HG03135 (cell line): Measurements from ENCODE around the gene ARAP1.

Experiments
- ATAC-seq: cut with Tn5 transposase; IDR thresholded peaks from one replicate; pipeline ENCODE4 v1.9.1; 2021; ENCODE audit warnings: mild to moderate bottlenecking, moderate library complexity; ENCODE audit not compliant: unreplicated experiment

ARAP1 gene

GRCh38 chr11:72744474-72744873 is 7.7 kb downstream of the ARAP1 start:
- no peak for ATAC-seq

DNA sequence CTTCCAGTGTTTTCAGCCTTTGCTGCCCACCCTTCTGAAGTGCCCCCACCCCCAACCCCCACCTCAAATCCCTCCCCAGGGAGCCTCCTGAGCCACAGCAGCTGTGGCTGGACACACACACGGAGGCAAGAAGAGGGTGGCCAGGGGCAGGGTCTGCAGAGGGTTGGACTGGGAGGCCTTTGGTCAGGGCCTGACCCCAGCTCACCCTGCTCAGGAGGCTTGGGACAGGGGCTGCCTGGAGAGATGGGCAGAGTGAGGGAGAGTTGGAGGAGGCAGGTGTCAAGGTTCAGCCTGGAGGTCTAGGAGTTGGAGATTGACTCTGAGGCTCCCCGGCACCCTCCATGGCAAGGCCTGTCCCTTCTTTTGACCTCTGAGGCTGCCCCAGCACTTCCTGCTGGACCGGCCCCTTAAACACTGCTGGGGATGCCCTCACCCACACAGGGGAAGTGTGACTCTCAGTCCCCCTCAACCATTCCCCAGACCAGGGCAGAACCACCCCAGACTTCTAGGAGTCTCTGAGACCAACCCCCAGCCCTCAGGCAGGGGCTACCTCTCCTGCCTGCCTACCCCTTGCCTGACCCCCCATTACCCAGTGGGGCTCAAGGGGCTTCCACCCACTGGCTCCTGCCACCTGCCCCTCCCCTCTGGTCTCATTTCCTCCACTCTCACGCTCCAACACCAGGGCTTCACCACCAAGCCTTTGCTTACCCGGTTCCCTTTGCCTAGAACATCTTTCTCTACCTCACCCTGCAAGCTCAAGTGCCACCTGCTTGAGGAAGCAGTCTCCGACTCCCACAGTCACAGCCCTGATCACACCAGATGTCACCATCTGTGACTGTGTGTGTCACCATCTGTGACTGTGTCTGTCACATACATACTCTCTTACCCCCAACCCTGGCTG is 8.6 kb downstream of the ARAP1 start:
- ATAC-seq: peak; percentile 42

DNA sequence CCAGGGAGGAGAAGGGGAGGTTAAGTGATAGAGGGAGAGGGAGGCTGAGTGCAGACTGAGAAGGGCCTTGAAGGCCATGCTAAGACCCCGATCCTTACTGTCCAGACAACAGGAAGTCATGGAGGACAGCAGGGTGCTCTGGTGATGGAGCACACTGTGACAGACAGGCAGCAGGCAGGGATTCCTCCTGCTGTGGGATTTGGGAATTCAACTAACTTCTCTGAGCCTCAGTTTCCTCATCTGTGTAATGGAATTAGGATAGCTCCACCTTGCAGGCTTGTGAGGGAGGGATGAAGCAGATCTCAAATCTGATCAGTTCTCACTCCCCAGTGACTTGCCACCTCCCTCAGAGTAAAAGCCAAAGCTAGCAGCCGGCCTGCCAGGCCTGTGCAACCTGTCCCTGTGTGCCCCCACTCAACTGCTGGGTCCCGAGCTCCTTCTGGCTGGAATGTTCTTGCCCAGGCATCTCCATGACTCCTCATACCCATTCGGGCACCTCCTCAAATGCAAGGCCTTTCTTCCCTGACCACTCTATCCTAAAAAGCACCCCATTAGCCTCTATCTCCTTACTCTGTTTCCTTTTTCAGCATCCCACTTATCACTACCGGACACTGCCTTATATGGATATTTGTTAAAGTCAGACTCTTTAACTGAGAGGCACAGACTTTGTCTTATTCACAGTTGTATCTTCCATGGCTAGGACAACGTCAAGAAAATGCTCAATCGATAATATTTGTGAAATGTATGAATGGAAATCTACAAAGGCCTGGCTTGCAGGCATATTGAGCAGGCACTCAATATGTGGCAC is 9.5 kb downstream of the ARAP1 start:
- no peak for ATAC-seq

- ATAC-seq: no peak
Observed at GRCh38 chr11:72741849-72742512, 10.2 kb downstream of the ARAP1 start.

DNA sequence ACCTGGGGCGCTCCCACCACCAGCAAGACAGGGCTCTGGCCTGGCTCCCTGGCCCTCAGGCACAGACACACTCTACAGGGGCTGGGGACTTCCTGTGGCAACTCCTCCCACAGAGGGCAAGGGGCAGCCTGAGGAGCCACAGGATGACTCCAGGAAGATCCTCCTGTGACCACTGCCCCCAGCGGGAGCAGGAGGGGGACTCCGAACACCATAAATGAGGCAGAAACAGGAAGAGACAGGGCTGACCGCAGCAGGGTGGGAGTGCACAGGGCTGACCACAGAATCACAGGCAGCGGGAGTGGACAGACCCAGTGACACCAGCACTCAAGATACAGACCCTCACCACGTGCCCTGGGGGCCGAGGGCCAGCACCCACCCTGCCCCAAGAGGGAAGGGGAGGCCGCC is 10.8 kb downstream of the ARAP1 start:
- no peak for ATAC-seq

DNA sequence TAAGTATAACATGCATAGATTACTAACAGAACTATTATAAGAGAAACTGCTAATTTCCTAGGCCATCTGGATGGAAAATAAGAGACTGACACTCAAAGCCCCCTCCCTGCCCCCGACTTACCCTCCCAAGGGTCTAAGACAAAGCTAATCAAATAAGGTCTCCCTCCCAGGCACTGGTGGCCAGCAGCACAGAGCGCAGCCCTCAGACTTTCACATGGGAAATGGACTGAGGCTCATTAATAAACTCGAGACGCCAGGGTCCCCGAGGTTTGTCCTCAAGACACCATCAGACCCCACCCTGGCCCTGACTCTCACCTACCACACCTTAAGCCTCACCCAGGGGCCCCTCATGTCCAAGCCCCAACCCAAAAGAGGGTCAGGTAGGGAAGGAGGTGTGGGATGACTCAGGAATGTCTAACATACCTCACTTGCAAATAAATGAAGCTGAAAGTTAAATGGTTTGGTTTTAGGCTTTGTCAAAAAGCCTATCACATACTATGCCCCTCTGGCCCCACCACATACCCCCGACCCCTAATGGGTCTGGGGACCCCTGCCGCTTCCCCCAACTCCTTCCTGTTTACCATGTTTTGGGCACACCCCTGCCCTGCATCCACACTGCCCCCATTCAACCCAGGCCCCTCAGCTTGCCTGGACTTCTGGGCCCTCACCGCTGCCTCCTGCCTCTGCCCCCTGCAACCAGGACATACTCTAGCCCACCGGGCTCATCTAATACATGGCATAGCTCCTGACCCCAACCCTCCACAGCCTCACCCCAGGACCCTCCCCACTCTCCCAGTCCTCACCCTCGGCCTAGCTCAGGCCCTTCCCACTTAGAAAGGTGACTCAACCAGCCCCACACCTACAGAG is 11.4 kb downstream of the ARAP1 start:
- no peak for ATAC-seq

GRCh38 chr11:72740060-72740424 is 12.2 kb downstream of the ARAP1 start:
- ATAC-seq: no peak

GRCh38 chr11:72739240-72740059 is 12.8 kb downstream of the ARAP1 start:
- ATAC-seq: no peak

- ATAC-seq: no peak
Observed at GRCh38 chr11:72738199-72739141, 13.7 kb downstream of the ARAP1 start.

DNA sequence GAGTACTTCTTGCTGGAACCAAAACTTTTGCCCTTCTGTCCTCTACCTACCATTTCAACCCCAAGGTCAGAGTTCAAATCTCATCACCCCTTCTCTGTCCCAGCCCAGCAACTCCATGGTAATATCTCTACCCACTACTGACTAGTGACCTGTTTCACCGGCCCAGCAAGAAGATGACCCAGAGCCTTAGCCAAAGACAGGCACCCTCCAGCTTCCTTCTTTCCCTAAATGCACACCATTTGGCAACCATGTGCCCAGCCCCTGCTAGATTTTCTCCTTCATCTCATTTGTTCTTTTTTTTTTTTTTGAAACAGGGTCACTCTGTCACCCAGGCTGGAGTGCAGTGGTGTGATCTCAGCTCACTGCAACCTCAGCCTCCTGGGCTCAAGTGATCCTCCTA is 14.9 kb downstream of the ARAP1 start:
- no peak for ATAC-seq

DNA sequence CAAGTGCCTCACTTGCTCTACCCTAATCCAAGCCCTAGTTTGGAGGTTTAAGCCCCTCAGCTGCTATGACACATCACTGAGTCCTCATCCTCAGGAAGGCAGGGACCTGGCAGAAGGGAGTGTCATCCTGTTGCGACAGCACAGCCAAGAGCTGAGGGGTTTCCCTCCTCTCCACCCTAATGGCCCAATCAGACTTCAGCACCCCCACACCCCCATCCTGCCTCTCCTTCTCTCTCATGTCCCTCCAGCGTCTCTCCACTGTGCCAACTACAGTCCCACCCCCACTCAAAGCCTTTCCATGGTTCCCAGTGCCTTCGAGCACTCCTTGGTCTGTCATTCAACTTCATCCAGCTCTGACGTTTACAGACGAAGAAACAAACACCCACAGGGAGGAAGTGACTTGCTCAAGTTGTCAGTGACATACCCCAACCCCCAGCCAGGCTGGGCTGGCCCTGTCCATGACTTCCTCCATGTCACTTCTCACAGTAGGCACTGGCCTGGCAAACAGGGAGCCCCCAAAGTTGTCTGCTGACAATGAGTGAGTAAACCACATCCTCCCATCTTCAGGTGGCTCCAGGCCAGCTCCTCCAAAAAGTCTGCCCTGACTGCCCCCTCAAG is 15.6 kb downstream of the ARAP1 start:
- no peak for ATAC-seq

DNA sequence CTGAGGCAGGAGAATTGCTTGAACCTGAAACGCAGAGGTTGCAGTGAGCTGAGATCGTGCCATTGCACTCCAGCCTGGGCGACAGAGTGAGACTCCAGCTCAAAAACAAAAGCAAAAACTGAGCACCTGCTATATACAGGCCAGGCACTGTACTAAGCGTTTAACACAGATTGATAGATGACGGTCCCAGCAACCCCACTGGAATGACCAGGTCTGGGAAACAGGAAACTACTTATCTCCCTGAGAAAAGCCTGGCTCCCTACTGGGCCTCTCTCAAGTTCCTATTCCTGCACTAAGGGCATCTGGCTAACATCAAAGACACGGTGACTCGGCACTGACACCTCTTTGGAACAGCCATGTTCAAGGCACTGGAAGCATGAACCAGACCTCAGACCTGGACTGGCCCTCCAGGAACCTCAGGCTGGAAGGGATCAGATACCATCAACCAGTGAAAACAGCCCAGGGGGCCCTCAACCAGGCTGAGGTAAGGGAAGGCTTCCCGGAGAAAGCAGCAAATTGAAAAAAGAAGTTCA is 16.6 kb downstream of the ARAP1 start:
- no peak for ATAC-seq

- no peak for ATAC-seq
Observed at GRCh38 chr11:72732329-72732728, 19.9 kb downstream of the ARAP1 start.

DNA sequence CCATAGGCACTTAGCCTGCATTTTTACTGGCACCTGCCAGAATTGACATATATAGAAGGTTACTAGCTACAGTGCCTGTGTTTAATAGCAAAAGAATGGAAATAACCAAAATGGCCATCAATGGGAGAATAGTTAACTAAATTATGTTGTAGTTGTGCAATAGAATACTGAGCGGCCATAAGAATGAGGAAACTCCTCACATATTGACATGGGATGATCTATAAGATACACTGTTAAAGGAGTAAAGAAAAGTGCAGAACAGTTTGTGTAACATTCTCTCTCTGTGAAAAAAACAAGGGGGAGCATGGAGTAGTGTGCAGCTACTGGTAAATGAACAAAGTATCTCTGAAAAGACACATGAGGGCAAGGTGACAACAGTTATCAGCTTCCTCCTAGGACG is 21.5 kb downstream of the ARAP1 start:
- ATAC-seq: no peak

GRCh38 chr11:72730243-72730642 is 22.0 kb downstream of the ARAP1 start:
- ATAC-seq: no peak

DNA sequence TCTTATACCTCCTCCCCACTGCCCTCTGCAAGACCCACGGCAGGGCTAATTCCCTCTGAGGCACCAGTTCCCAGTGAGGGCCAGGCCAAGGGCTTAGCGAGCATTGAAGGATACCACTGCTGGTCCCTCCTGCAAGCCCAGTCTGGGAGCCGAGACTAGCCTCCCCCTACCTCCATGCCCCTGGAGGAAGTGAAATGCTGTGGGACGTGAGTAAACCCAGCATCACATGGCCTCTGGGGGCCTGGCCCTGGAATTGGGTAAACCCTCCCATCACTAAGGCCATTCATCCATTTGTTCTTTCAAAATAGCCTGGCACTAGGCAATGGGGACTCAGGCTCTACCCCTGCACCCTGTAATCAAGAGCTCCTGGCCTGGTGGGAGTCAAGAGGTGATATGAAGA is 24.7 kb downstream of the ARAP1 start:
- ATAC-seq: no peak

- no peak for ATAC-seq
Observed at GRCh38 chr11:72726266-72727220, 25.7 kb downstream of the ARAP1 start.
